Lung (tissue), 12 donors: ENCODE data around the gene ST6GALNAC3. TPM values are rescaled to one million over a fixed set of nuclear protein-coding genes. Genes with fewer than 3 reads are reported as not detected.
A peak's percentile ranks its signal among the peaks of the same experiment; 100 is the strongest.

ENCODE experiments used
- ATAC-seq: fragments of 200-7000 bp; cut with Tn5 transposase; one replicate; pipeline ENCODE4 v1.9.1; 2020; ENCODE audit warnings: moderate number of reproducible peaks; ENCODE audit not compliant: insufficient read depth, low FRiP score
- DNase-seq, 3 donors: peaks; one replicate each; pipeline ENCODE4 v3.0.0-alpha.2; 2013 to 2017
- H3K27ac ChIP-seq, 2 donors: one replicate each; pipeline ENCODE4 v1.5.1; 2013; ENCODE audit warnings: mild to moderate bottlenecking in 2 of 2, moderate library complexity in 2 of 2, control low read depth in 1 of 2, inconsistent platforms in 1 of 2, low read depth in 1 of 2, low read length in 1 of 2
- H3K27me3 ChIP-seq, 3 donors: one replicate each; pipeline ENCODE4 v1.5.1; 2013; ENCODE audit warnings: low read length in 2 of 3; ENCODE audit not compliant: control insufficient read depth in 3 of 3, insufficient read depth in 3 of 3
- H3K36me3 ChIP-seq, 4 donors: one replicate each; pipeline ENCODE4 v1.5.1; 2013; ENCODE audit warnings: low read length in 4 of 4, mild to moderate bottlenecking in 1 of 4, moderate library complexity in 1 of 4; ENCODE audit not compliant: control insufficient read depth in 4 of 4, insufficient read depth in 4 of 4
- H3K4me1 ChIP-seq, 5 donors: one replicate each; pipeline ENCODE4 v1.5.1; 2013; ENCODE audit warnings: low read length in 5 of 5, mild to moderate bottlenecking in 2 of 5, moderate library complexity in 1 of 5; ENCODE audit not compliant: control insufficient read depth in 5 of 5, insufficient read depth in 5 of 5
- H3K4me3 ChIP-seq: one replicate; pipeline ENCODE4 v1.5.1; 2013; ENCODE audit warnings: mild to moderate bottlenecking, control low read depth, moderate library complexity
- H3K9ac ChIP-seq, 2 donors: one replicate each; pipeline ENCODE4 v1.5.1; 2013; ENCODE audit warnings: low read length in 2 of 2, control low read depth in 1 of 2; ENCODE audit not compliant: insufficient read depth in 1 of 2
- H3K9me3 ChIP-seq, 4 donors: one replicate each; pipeline ENCODE4 v1.5.1; 2013; ENCODE audit warnings: low read length in 3 of 4, mild to moderate bottlenecking in 1 of 4, moderate library complexity in 1 of 4; ENCODE audit not compliant: control insufficient read depth in 4 of 4, insufficient read depth in 3 of 4
- WGBS, 2 donors: extraction: QIAGEN DNeasy Blood & Tissue Kit; methylation state at CpG; one replicate each; pipeline ENCODE4 v1.1.7; 2013; 5-methylcytosine and 5-hydroxymethylcytosine counted together
- polyA plus RNA-seq, 2 donors: library from polyadenylated mRNA; stranded (reverse); fragments of 200-250 nt; gene quantifications; one replicate each; pipeline ENCODE4 v1.2.1, GENCODE V29; 2013
- total RNA-seq, 2 donors: library from RNA; depleted of rRNA in 1 of 2; stranded (reverse); fragments of >200 nt in 1 of 2; gene quantifications; one replicate each; pipeline ENCODE4 v1.2.1, GENCODE V29; 2014 to 2021
- TF ChIP-seq, protein P1 (sequence below): IDR thresholded peaks from 2 replicates; pipeline ENCODE4 v1.5.1; 2012; ENCODE audit warnings: mild to moderate bottlenecking; ENCODE audit errors: control extremely low read depth, extremely low read depth
- donor health status: control.
- donor health status: control.
- donor health status: Bipolar disorder and iron deficiency.
- donor health status: healthy.
- donor health status: DM: yes; HTN: yes; CAD: no.

Gene ST6GALNAC3
- total and polyA plus RNA-seq, 4 donors = 2.7 to 17.9 (median 12.2) TPM

DNA sequence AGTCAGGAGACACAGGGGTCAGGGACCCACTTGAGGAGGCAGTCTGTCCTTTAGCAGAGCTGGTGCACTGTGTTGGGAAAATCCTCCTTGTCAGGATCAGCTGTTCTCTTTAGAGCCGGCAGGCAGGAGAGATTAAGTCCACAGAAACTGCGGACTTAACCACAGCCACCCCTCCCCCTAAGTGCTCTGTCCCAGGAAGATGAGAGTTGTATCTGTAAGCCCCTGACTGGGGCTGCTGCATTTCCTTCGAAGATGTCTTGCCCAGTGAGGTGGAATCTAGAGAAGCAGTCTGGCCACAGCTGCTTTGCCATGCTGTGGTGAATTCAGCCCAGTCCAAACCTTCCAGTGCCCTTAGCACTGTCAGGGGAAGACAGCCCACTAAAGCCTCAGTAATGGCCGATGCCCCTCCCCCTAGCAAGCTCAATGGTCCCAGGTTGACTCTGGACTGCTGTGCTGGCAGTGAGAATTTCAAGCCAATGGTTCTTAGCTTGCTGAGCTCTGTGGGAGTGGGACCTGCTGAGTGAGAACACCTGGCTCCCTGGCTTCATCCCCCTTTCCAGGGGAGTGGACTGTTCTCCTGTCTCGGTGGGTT lies 172.8 kb downstream of the ST6GALNAC3 start:
- WGBS, 2 donors = 80 to 81% methylated on average over 5 of the region's 5 CpGs

DNA sequence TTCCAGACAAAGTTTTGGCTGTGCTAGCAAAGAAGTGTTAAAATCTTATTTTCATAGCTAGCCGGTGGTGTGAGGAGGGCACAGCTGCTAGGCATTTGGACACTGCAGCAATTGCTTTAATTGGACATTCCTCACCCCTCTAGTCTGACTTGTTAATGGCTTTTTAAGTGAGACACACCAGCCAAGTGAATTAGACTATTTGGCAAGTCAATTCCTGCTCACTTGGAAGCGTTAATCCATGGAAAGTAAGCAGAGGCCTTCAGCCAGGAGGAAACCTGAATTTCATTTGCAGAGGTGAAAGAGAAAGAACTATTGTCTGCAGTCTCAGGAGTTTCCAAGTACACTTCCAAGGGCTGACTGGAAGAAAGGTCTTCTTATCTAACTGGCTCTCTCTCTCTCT lies 175.7 kb downstream of the ST6GALNAC3 start:
- Histone ChIP-seq H3K36me3 (no peaks in the 10 kb centered on the region), H3K27ac (no peak overlapping the region), H3K9me3 (peaks cover 0 to 3% (median 0%) of the 10 kb centered on the region in 4 donors), H3K27me3 (no peaks in the 10 kb centered on the region), H3K9ac (no peak overlapping the region), H3K4me3 (no peak overlapping the region), H3K4me1 (peaks cover 0 to 4% (median 0%) of the 10 kb centered on the region in 5 donors)
- ATAC-seq = no peak
- peak in 2 of 3 donors; percentile 20 to 51 for DNase-seq
- 66 to 90% methylated on average over 2 of the region's 2 CpGs for WGBS, 2 donors
- TF ChIP-seq, protein P1, sequence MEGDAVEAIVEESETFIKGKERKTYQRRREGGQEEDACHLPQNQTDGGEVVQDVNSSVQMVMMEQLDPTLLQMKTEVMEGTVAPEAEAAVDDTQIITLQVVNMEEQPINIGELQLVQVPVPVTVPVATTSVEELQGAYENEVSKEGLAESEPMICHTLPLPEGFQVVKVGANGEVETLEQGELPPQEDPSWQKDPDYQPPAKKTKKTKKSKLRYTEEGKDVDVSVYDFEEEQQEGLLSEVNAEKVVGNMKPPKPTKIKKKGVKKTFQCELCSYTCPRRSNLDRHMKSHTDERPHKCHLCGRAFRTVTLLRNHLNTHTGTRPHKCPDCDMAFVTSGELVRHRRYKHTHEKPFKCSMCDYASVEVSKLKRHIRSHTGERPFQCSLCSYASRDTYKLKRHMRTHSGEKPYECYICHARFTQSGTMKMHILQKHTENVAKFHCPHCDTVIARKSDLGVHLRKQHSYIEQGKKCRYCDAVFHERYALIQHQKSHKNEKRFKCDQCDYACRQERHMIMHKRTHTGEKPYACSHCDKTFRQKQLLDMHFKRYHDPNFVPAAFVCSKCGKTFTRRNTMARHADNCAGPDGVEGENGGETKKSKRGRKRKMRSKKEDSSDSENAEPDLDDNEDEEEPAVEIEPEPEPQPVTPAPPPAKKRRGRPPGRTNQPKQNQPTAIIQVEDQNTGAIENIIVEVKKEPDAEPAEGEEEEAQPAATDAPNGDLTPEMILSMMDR = no peak

More for the DNA sequence above, 172.8 kb downstream of the ST6GALNAC3 start:
- DNase-seq (no peak), ATAC-seq (no peak)
- no peak overlapping the region for H3K4me3 ChIP-seq
- H3K27ac ChIP-seq = no peak overlapping the region
- no peaks in the 10 kb centered on the region for H3K36me3 ChIP-seq
- H3K4me1 ChIP-seq = peaks cover 0 to 4% (median 0%) of the 10 kb centered on the region in 5 donors
- no peaks in the 10 kb centered on the region for H3K27me3 ChIP-seq
- no peak overlapping the region for H3K9ac ChIP-seq
- TF ChIP-seq, protein P1 = no peak
- H3K9me3 ChIP-seq = peaks cover 0 to 4% (median 0%) of the 10 kb centered on the region in 4 donors

DNA sequence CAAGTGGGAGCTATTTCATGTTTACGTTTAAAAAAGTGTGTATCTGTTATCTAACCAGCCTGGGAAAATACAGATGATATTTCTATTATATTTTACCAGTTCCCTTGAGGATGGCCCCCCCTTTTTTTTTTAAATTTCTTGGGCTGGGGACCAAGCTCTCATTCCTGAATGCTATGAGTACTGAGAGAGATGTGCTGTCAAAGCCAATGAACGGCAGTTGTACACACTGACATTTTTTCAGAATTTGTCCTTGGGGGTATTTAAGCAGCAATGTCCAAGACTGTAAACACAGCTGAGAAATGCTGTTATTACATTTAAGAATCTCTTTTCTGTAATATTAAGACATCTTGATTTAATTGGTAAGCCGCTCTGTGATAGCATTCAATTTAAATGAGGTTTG lies 177.9 kb downstream of the ST6GALNAC3 start:
- 80 to 81% methylated on average over 3 of the region's 3 CpGs for whole genome bisulfite sequencing, 2 donors
- ATAC-seq (no peak), DNase-seq (peak in 1 of 3 donors; percentile 20)
- no peak overlapping the region for H3K9ac ChIP-seq
- no peaks in the 10 kb centered on the region for H3K36me3 ChIP-seq
- peaks cover 0 to 3% (median 0%) of the 10 kb centered on the region in 4 donors for H3K9me3 ChIP-seq
- H3K4me1 ChIP-seq = peaks cover 1 to 16% (median 5%) of the 10 kb centered on the region in 5 donors
- TF ChIP-seq, protein P1 = no peak
- no peaks in the 10 kb centered on the region for H3K27me3 ChIP-seq
- no peak overlapping the region for H3K27ac ChIP-seq
- no peak overlapping the region for H3K4me3 ChIP-seq
